ENCODE results near the gene SLC10A2. TPM values are rescaled to one million over a fixed set of nuclear protein-coding genes. Genes with fewer than 3 reads are reported as not detected.
"Not testable (repeated sequence)": the region's sequence is repeated elsewhere in the genome, so short reads cannot be mapped to it uniquely, and the experiment has no call there.

The SLC10A2 gene
- total and polyA plus RNA-seq, 5 donors = not detected

GRCh38 chr13:103093649-103094048, 27.4 kb upstream of the SLC10A2 start:
- H3K27ac ChIP-seq (ENCODE audit: low read length); intact Hi-C loops (cut with DNase I); H3K9me3 ChIP-seq (ENCODE audit: control insufficient read depth, low read length); H3K4me3 ChIP-seq (ENCODE audit: low read length); H3K27me3 ChIP-seq (ENCODE audit: control insufficient read depth, insufficient read depth); ATAC-seq; DNase-seq; H3K4me1 ChIP-seq (ENCODE audit: control insufficient read depth, insufficient read depth, low read length): not testable (repeated sequence)
- WGBS = 89% methylated on average over 1 of the region's 1 CpG

- Histone ChIP-seq H3K27ac (ENCODE audit: low read length) (no peak overlapping the region), H3K4me1 (ENCODE audit: control insufficient read depth, insufficient read depth, low read length) (no peaks in the 10 kb centered on the region), H3K9me3 (ENCODE audit: control insufficient read depth, low read length) (no peaks in the 10 kb centered on the region), H3K27me3 (ENCODE audit: control insufficient read depth, insufficient read depth) (no peaks in the 10 kb centered on the region), H3K4me3 (ENCODE audit: low read length) (no peak overlapping the region)
- intact Hi-C loops (cut with DNase I) = no loop called here
- 69% methylated on average over 3 of the region's 3 CpGs for WGBS
- no peak for DNase-seq
- no peak for ATAC-seq
Measured at GRCh38 chr13:103087275-103087674, 21.1 kb upstream of the SLC10A2 start.

- WGBS = 71% methylated on average over 2 of the region's 2 CpGs
Measured at GRCh38 chr13:103081435-103081834, 15.2 kb upstream of the SLC10A2 start.

GRCh38 chr13:103078158-103078557, 11.9 kb upstream of the SLC10A2 start:
- no peak for DNase-seq
- Histone ChIP-seq H3K27me3 (ENCODE audit: control insufficient read depth, insufficient read depth) (no peaks in the 10 kb centered on the region), H3K4me1 (ENCODE audit: control insufficient read depth, insufficient read depth, low read length) (no peaks in the 10 kb centered on the region), H3K27ac (ENCODE audit: low read length) (no peak overlapping the region), H3K4me3 (ENCODE audit: low read length) (no peak overlapping the region), H3K9me3 (ENCODE audit: control insufficient read depth, low read length) (no peaks in the 10 kb centered on the region)
- intact Hi-C loops (cut with DNase I) = no loop called here
- ATAC-seq = no peak
- 76% methylated on average over 5 of the region's 5 CpGs for WGBS

More at GRCh38 chr13:103081435-103081834, 15.2 kb upstream of the SLC10A2 start:
- no peaks in the 10 kb centered on the region for H3K9me3 ChIP-seq (ENCODE audit: control insufficient read depth, low read length)
- ATAC-seq = no peak
- no peak overlapping the region for H3K4me3 ChIP-seq (ENCODE audit: low read length)
- no peak for DNase-seq
- H3K27me3 ChIP-seq (ENCODE audit: control insufficient read depth, insufficient read depth) = no peaks in the 10 kb centered on the region
- no peaks in the 10 kb centered on the region for H3K4me1 ChIP-seq (ENCODE audit: control insufficient read depth, insufficient read depth, low read length)
- no peak overlapping the region for H3K27ac ChIP-seq (ENCODE audit: low read length)
- intact Hi-C loops (cut with DNase I) = no loop called here

- no peak for ATAC-seq
- H3K4me1 ChIP-seq (ENCODE audit: control insufficient read depth, insufficient read depth, low read length) = no peaks in the 10 kb centered on the region
- DNase-seq = no peak
- WGBS = 94% methylated on average over 1 of the region's 1 CpG
- no peaks in the 10 kb centered on the region for H3K27me3 ChIP-seq (ENCODE audit: control insufficient read depth, insufficient read depth)
- H3K27ac ChIP-seq (ENCODE audit: low read length) = no peak overlapping the region
- intact Hi-C loops (cut with DNase I) = no loop called here
- no peak overlapping the region for H3K4me3 ChIP-seq (ENCODE audit: low read length)
- no peaks in the 10 kb centered on the region for H3K9me3 ChIP-seq (ENCODE audit: control insufficient read depth, low read length)
Measured at GRCh38 chr13:103068836-103069235, 2.6 kb upstream of the SLC10A2 start.

GRCh38 chr13:103067751-103068555, 1.7 kb upstream of the SLC10A2 start:
- no peaks in the 10 kb centered on the region for H3K27me3 ChIP-seq (ENCODE audit: control insufficient read depth, insufficient read depth)
- H3K9me3 ChIP-seq (ENCODE audit: control insufficient read depth, low read length) = no peaks in the 10 kb centered on the region
- ATAC-seq = peak in 1 of 2 donors; percentile 48
- intact Hi-C loops (cut with DNase I) = no loop called here
- DNase-seq = peak in 1 of 3 donors; percentile 36
- no peak overlapping the region for H3K27ac ChIP-seq (ENCODE audit: low read length)
- H3K4me1 ChIP-seq (ENCODE audit: control insufficient read depth, insufficient read depth, low read length) = no peaks in the 10 kb centered on the region
- WGBS = 62% methylated on average over 7 of the region's 7 CpGs
- H3K4me3 ChIP-seq (ENCODE audit: low read length) = no peak overlapping the region

- no peaks in the 10 kb centered on the region for H3K27me3 ChIP-seq (ENCODE audit: control insufficient read depth, insufficient read depth)
- intact Hi-C loops (cut with DNase I) = no loop called here
- H3K4me1 ChIP-seq (ENCODE audit: control insufficient read depth, insufficient read depth, low read length) = no peaks in the 10 kb centered on the region
- no peak overlapping the region for H3K27ac ChIP-seq (ENCODE audit: low read length)
- ATAC-seq (no peak), DNase-seq (no peak)
- 64% methylated on average over 3 of the region's 3 CpGs for WGBS
- H3K9me3 ChIP-seq (ENCODE audit: control insufficient read depth, low read length) = no peaks in the 10 kb centered on the region
- H3K4me3 ChIP-seq (ENCODE audit: low read length) = no peak overlapping the region
Measured at GRCh38 chr13:103066781-103067345, 646 bp upstream of the SLC10A2 start.

- Histone ChIP-seq H3K27ac (ENCODE audit: low read length) (no peak overlapping the region), H3K9me3 (ENCODE audit: control insufficient read depth, low read length) (no peaks in the 10 kb centered on the region), H3K4me3 (ENCODE audit: low read length) (no peak overlapping the region), H3K4me1 (ENCODE audit: control insufficient read depth, insufficient read depth, low read length) (no peaks in the 10 kb centered on the region), H3K27me3 (ENCODE audit: control insufficient read depth, insufficient read depth) (no peaks in the 10 kb centered on the region)
- no peak for DNase-seq
- 94% methylated on average over 4 of the region's 4 CpGs for WGBS
- no peak for ATAC-seq
- intact Hi-C loops (cut with DNase I) = no loop called here
Measured at GRCh38 chr13:103063376-103063775, 2.8 kb downstream of the SLC10A2 start.

- Histone ChIP-seq H3K27me3 (ENCODE audit: control insufficient read depth, insufficient read depth) (no peaks in the 10 kb centered on the region), H3K4me1 (ENCODE audit: control insufficient read depth, insufficient read depth, low read length) (no peaks in the 10 kb centered on the region), H3K27ac (ENCODE audit: low read length) (no peak overlapping the region), H3K9me3 (ENCODE audit: control insufficient read depth, low read length) (no peaks in the 10 kb centered on the region), H3K4me3 (ENCODE audit: low read length) (no peak overlapping the region)
- no peak for DNase-seq
- ATAC-seq = no peak
- intact Hi-C loops (cut with DNase I) = no loop called here
- 89% methylated on average over 2 of the region's 2 CpGs for WGBS
Measured at GRCh38 chr13:103062079-103062478, 4.1 kb downstream of the SLC10A2 start.

GRCh38 chr13:103056008-103056407, 10.2 kb downstream of the SLC10A2 start:
- DNase-seq (no peak), ATAC-seq (no peak)
- H3K4me3 ChIP-seq (ENCODE audit: low read length) = no peak overlapping the region
- no peaks in the 10 kb centered on the region for H3K4me1 ChIP-seq (ENCODE audit: control insufficient read depth, insufficient read depth, low read length)
- no peaks in the 10 kb centered on the region for H3K9me3 ChIP-seq (ENCODE audit: control insufficient read depth, low read length)
- intact Hi-C loops (cut with DNase I) = no loop called here
- no peak overlapping the region for H3K27ac ChIP-seq (ENCODE audit: low read length)
- 80% methylated on average over 2 of the region's 2 CpGs for WGBS
- no peaks in the 10 kb centered on the region for H3K27me3 ChIP-seq (ENCODE audit: control insufficient read depth, insufficient read depth)

- ATAC-seq = no peak
- WGBS = 74% methylated on average over 2 of the region's 2 CpGs
- Histone ChIP-seq H3K4me1 (ENCODE audit: control insufficient read depth, insufficient read depth, low read length) (no peaks in the 10 kb centered on the region), H3K9me3 (ENCODE audit: control insufficient read depth, low read length) (no peaks in the 10 kb centered on the region), H3K4me3 (ENCODE audit: low read length) (no peak overlapping the region), H3K27ac (ENCODE audit: low read length) (no peak overlapping the region), H3K27me3 (ENCODE audit: control insufficient read depth, insufficient read depth) (no peaks in the 10 kb centered on the region)
- DNase-seq = no peak
- intact Hi-C loops (cut with DNase I) = no loop called here
Measured at GRCh38 chr13:103055166-103055565, 11.1 kb downstream of the SLC10A2 start.
